Activated CD8-positive, alpha-beta memory T cell treated with anti-CD3 and anti-CD28 coated beads, Interleukin-2, amount 50 U/mL, for 1 hour (primary cell): Measurements from ENCODE around the gene RNU2-63P.
"Not testable (repeated sequence)": the region's sequence is repeated elsewhere in the genome, so short reads cannot be mapped to it uniquely, and the experiment has no call there.

Source experiments
- DNase-seq: peaks from one replicate; pipeline ENCODE4 v3.0.0-alpha.2; 2020; ENCODE audit errors: extremely low read depth

The RNU2-63P gene

DNA sequence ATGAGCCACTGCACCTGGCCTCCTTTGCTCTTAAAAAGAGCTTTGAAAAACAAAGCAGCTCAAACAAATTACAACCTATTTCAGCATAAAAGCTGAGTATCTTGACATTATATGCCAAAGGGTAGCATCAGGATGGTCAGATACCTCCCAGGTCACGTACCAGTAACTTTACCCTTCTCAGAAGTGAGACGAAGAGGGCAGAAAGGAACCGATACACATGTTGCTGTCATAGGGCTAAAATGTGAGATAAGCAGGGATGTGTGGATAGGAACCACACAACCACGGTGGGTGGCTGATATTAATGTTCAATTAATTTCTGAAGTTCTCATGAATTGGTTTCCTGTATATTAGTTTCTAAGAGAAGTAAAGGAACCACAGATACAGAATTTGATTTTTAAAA lies 12.6 kb upstream of the RNU2-63P start:
- DNase-seq = no peak

- DNase-seq = no peak
Measured at GRCh38 chr2:88027697-88028389, 11.5 kb upstream of the RNU2-63P start.

- no peak for DNase-seq
Measured at GRCh38 chr2:88024509-88024908, 8.2 kb upstream of the RNU2-63P start.

GRCh38 chr2:88022669-88022921 lies 6.2 kb upstream of the RNU2-63P start:
- DNase-seq = no peak

- no peak for DNase-seq
Measured at GRCh38 chr2:88019985-88020384, 3.6 kb upstream of the RNU2-63P start.

- no peak for DNase-seq
Measured at GRCh38 chr2:88018909-88019308, 2.6 kb upstream of the RNU2-63P start.

GRCh38 chr2:88018077-88018805 lies 1.9 kb upstream of the RNU2-63P start:
- not testable (repeated sequence) for DNase-seq

GRCh38 chr2:88017780-88018038 lies 1.4 kb upstream of the RNU2-63P start:
- not testable (repeated sequence) for DNase-seq

DNA sequence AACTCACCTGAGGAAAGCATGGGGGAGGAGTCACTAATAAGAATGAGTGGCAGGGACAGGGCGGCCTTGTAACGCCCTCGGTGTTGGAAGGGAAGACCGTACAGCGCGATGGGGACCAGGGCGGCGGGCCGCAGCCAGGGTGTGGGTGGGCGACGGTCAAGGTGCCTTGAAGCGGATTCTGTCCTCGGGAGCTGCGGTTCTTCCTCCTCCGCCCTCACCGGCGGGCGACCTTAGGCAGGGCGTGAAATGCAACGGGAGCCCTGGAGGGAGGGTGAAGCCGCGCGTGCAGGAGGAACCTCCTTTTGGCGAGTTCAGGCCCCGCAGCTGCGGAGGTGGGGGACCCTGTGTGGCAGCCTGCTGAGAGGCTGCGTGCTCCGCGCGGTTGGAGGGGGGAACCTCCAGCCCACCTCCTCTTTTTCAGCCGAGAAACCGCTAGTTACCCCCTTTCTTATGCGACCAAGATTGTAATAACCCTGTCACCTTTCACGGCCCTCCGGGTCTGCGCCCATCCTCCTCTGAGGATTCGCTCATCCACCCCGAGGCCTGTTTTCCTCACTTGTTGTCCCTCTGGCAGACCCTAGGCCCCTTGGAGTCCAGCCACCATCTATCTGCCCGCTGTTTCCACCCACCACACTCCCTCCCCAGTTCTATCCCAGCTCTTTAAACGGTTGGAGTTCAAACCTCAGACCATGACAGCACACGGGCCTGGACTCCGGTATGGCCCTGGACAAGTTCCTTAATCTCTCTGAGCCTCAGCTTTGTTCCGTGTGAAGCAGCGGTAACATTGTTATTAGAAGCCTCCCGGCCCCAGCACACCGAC lies 823 bp upstream of the RNU2-63P start:
- DNase-seq = no peak

GRCh38 chr2:88011011-88011410 lies 5.3 kb downstream of the RNU2-63P start:
- DNase-seq = no peak

DNA sequence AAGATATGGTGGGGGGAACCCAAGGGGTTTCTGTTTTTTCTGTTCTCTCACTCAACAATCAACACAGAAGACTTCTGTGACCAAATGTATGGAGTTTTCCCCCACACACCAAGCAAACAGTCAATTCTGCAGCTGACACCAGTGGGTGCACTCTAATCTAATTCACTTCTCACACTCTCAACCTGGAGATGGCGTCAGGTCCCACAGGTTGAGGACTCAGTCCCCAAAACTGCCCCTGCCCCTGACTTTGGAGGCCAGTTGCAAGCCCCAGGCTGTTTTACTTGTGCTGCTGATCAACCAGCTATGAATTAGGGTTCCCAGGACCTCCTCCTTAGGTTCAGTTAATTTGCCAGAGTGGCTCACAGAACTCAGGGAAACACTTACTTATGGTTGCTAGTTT lies 6.2 kb downstream of the RNU2-63P start:
- DNase-seq = no peak

DNA sequence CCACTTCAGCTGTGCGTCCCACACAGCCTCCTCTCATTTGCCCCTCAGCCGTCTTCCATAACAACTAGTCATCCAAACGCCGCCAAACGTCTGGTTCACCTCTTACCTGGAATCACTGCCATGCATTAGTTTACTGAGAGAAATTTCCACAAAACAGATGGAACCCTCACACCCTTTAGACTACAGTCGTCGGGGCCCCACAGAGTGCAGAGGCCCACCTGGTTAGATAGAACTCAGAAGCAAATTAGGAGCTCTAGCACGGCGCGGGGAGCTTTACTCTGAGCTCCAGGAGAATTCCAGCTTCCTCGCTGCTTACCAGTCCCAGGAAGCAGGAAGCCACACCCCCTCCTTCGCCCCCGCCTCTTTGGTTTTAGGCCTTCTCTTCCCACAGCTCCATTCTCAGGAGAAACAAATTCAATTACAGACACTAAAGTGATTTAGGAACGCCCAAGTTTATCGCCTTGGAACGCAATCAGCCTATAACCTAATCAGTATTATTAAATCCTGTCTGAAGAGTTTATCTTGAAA lies 9.4 kb downstream of the RNU2-63P start:
- no peak for DNase-seq

- no peak for DNase-seq
Measured at GRCh38 chr2:88005776-88006175, 10.6 kb downstream of the RNU2-63P start.

DNA sequence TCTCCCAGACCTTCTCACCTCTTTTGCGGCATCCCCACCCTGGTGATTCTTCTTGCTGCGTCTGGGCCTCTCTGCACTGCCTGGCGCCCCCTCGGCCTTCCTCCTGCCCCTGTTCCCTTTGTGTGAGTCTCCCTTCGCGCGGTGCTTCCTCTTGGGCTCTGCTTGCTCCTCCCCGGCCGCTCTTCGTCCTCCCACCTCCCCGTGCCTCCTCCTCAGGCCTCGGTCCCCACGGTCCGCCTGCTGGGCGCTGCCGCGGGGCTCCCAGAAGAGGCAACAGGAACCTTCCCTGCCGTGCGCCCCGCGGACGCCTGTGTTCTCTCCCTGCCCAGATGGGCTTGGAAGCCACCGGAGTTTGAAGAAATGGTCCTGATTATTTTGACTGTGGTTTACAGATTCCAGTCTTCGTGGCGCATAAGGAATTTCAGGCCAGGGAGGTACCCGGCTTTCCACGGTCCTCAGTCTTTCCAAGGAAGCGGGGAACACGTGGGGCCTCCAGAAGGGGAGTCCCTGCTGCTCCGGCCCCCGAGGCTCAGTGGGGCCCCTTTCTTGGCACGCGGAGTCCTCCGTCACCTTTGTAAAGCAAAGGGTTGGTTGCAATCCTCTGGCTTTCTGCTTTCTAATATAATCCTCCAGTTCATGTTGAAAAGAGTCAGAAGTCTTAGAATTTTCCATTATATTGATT lies 13.1 kb downstream of the RNU2-63P start:
- DNase-seq = no peak

DNA sequence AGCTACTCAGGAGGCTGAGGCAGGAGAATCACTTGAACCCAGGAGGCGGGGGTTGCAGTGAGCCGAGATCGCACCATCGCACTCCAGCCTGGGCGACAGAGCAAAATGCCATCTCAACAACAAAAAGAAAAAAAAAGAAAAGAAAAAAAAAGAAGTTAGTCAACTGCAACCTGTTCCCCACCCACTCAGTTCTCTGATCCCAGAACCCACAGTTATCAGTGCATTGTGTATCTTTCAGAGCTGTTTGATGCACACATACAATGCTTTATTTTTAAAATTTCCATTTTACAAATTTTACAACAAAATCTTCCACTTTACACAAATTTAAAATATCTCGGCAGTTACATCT lies 14.0 kb downstream of the RNU2-63P start:
- no peak for DNase-seq

- not testable (repeated sequence) for DNase-seq
Measured at GRCh38 chr2:88000474-88000873, 15.9 kb downstream of the RNU2-63P start.

DNA sequence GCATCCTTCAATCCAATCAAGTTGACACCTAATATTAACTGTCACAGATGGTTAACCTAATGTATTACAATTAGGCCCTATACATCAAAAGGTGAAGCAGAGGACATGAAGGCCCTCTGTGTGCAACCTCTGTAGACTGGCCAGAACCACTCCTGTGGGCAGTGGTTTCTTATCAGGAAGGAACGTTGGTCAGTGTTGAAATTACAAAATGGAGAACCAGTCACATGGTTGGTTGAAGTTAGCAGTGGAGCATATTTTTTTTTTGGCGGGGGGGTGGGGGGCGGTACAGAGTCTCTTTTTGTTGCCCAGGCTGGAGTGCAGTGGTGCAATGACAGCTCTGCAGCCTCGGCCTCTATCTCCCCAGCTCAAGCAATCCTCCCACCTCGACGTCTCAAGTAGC lies 19.8 kb downstream of the RNU2-63P start:
- no peak for DNase-seq

- DNase-seq = no peak
Measured at GRCh38 chr2:87995756-87996155, 20.6 kb downstream of the RNU2-63P start.

- not testable (repeated sequence) for DNase-seq
Measured at GRCh38 chr2:87994304-87994850, 22.0 kb downstream of the RNU2-63P start.

DNA sequence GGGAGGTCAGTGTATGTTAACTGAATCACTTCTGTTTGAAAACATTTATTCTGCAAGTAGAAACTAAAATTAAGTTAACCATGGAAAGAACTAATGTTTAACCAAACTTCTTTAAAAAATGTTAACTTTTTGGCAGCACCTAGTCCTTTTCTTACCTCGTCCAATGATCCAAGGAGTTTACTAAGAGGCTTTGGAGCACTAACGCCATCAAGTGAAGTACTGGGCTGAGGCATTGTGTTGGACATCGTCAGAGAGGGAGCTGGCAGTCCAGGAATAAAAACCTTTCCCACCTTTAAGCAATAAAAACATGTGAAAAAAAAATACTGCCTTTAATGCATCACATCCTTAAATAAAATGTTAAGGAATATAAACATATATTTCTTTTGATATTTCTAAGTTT lies 23.8 kb downstream of the RNU2-63P start:
- DNase-seq = not testable (repeated sequence)

GRCh38 chr2:87987473-87987872 lies 28.9 kb downstream of the RNU2-63P start:
- not testable (repeated sequence) for DNase-seq

DNA sequence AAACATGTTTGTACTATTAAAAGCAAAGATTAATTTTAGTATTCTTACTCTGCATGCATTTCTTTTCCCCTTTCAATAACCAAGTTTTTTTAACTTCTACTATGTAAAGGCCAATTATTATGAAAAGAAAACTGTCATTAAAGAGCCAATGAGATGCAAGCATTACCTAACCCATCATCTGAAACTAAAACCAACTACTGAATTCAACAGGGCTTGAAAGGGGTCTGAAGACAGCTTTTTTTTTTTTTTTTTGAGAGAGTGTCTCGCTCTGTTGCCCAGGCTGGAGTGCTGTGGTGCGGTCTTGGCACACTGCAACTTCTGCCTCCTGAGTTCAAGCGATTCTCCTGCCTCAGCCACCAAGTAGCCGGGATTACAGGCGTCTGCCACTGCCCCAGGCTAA lies 30.4 kb downstream of the RNU2-63P start:
- not testable (repeated sequence) for DNase-seq
